ENCODE data around the gene PACRG. TPM values are rescaled to one million over a fixed set of nuclear protein-coding genes. Genes with fewer than 3 reads are reported as not detected.

The PACRG gene
- polyA plus RNA-seq, 1 donor (not counting 4 experiments of a cell fraction or from before 2014, with no cell fraction given): 0.31 TPM

- Histone ChIP-seq H3K79me2 (ENCODE audit: control insufficient read depth, insufficient read depth, low read length) (no peaks in the 10 kb centered on the region), H3K4me2 (ENCODE audit: control insufficient read depth, extremely low read depth, insufficient read depth, low read depth, low read length) (no peak overlapping the region), H3K9me1 (ENCODE audit: control insufficient read depth, extremely low read depth, insufficient read depth, low read length) (no peaks in the 10 kb centered on the region), H3K9ac (ENCODE audit: control insufficient read depth, extremely low read depth, insufficient read depth, low read length) (no peak overlapping the region), H3K36me3 (ENCODE audit: control insufficient read depth in 2 of 2, extremely low read depth in 1 of 2, insufficient read depth in 2 of 2, low read length in 2 of 2) (no peaks in the 10 kb centered on the region), H4K20me1 (ENCODE audit: control insufficient read depth, extremely low read depth, insufficient read depth, low read length) (no peaks in the 10 kb centered on the region), H3K4me1 (ENCODE audit: control insufficient read depth, extremely low read depth, insufficient read depth, low read length) (no peaks in the 10 kb centered on the region), H2AFZ (ENCODE audit: control insufficient read depth, low read length) (no peak overlapping the region), H3K27ac (ENCODE audit: control insufficient read depth, insufficient read depth, low read length) (no peak overlapping the region), H3K9me3 (ENCODE audit: control insufficient read depth, low read depth, low read length) (no peaks in the 10 kb centered on the region), H3K4me3 (ENCODE audit: control insufficient read depth in 2 of 3, extremely low read depth in 1 of 3, insufficient read depth in 2 of 3, low read depth in 1 of 3, low read length in 3 of 3) (no peak overlapping the region), H3K27me3 (ENCODE audit: control insufficient read depth, extremely low read depth, insufficient read depth, low read length) (no peaks in the 10 kb centered on the region)
- TF ChIP-seq EZH2 (IDR thresholded peaks at IDR 0.05; ENCODE audit: low read length) (no peak), CTCF (optimal IDR thresholded peaks at IDR 0.05 in 1 of 3, IDR thresholded peaks at IDR 0.05 in 1 of 3, conservative IDR thresholded peaks at IDR 0.05 in 1 of 3; ENCODE audit: extremely low read depth in 1 of 3, insufficient read depth in 2 of 3, low read length in 3 of 3) (no peak)
- dilution Hi-C loops (cut with MboI; ENCODE audit: extremely low pct_ligation_motif_present, low sequenced_read_pairs): no loop called here
- DNase-seq (ENCODE audit: low read depth, low spot score): no peak
- no peak for FAIRE-seq
These were observed 25.3 kb upstream of the PACRG start for GRCh38 chr6:162702446-162702845.

GRCh38 chr6:162704001-162704400 lies 23.8 kb upstream of the PACRG start:
- Histone ChIP-seq H3K9me3 (ENCODE audit: control insufficient read depth, low read depth, low read length) (no peaks in the 10 kb centered on the region), H3K79me2 (ENCODE audit: control insufficient read depth, insufficient read depth, low read length) (no peaks in the 10 kb centered on the region), H3K36me3 (ENCODE audit: control insufficient read depth in 2 of 2, extremely low read depth in 1 of 2, insufficient read depth in 2 of 2, low read length in 2 of 2) (no peaks in the 10 kb centered on the region), H4K20me1 (ENCODE audit: control insufficient read depth, extremely low read depth, insufficient read depth, low read length) (no peaks in the 10 kb centered on the region), H3K27ac (ENCODE audit: control insufficient read depth, insufficient read depth, low read length) (no peak overlapping the region), H3K27me3 (ENCODE audit: control insufficient read depth, extremely low read depth, insufficient read depth, low read length) (no peaks in the 10 kb centered on the region), H3K4me3 (ENCODE audit: control insufficient read depth in 2 of 3, extremely low read depth in 1 of 3, insufficient read depth in 2 of 3, low read depth in 1 of 3, low read length in 3 of 3) (no peak overlapping the region), H3K4me2 (ENCODE audit: control insufficient read depth, extremely low read depth, insufficient read depth, low read depth, low read length) (no peak overlapping the region), H3K9me1 (ENCODE audit: control insufficient read depth, extremely low read depth, insufficient read depth, low read length) (no peaks in the 10 kb centered on the region), H2AFZ (ENCODE audit: control insufficient read depth, low read length) (no peak overlapping the region), H3K4me1 (ENCODE audit: control insufficient read depth, extremely low read depth, insufficient read depth, low read length) (no peaks in the 10 kb centered on the region), H3K9ac (ENCODE audit: control insufficient read depth, extremely low read depth, insufficient read depth, low read length) (no peak overlapping the region)
- FAIRE-seq (no peak), DNase-seq (ENCODE audit: low read depth, low spot score) (no peak)
- dilution Hi-C loops (cut with MboI; ENCODE audit: extremely low pct_ligation_motif_present, low sequenced_read_pairs): no loop called here
- no peak for TF ChIP-seq EZH2 (IDR thresholded peaks at IDR 0.05; ENCODE audit: low read length)
- no peak for TF ChIP-seq CTCF (optimal IDR thresholded peaks at IDR 0.05 in 1 of 3, IDR thresholded peaks at IDR 0.05 in 1 of 3, conservative IDR thresholded peaks at IDR 0.05 in 1 of 3; ENCODE audit: extremely low read depth in 1 of 3, insufficient read depth in 2 of 3, low read length in 3 of 3)
